GM23338 (cell line): Measurements from ENCODE around the gene INPP5A. TPM values are rescaled to one million over a fixed set of nuclear protein-coding genes. Genes with fewer than 3 reads are reported as not detected.
"Not testable (repeated sequence)": the region's sequence is repeated elsewhere in the genome, so short reads cannot be mapped to it uniquely, and the experiment has no call there.

Source experiments
- ATAC-seq: fragments of 200-7000 bp; cut with Tn5 transposase; 3 replicates; pipeline ENCODE4 v1.9.1; 2020
- DNase-seq: peaks from one replicate; pipeline ENCODE4 v3.0.0-alpha.2; 2015; ENCODE audit warnings: low spot score
- H2AFZ ChIP-seq: fragments of 200-600 bp; sonication (generic); 2 replicates; pipeline ENCODE4 v1.8.0; 2016; ENCODE audit warnings: antibody characterized with exemption, mild to moderate bottlenecking, moderate library complexity
- H3F3A ChIP-seq: fragments of 200-600 bp; sonication (generic); replicated peaks from 2 replicates; pipeline ENCODE4 v1.8.0; 2017; ENCODE audit warnings: antibody characterized with exemption, mixed run types, low read depth
- H3K27ac ChIP-seq: fragments of 200-600 bp; sonication (generic); 2 replicates; pipeline ENCODE4 v1.6.1; 2016; ENCODE audit warnings: low read depth
- H3K27me3 ChIP-seq: fragments of 200-600 bp; sonication (generic); 2 replicates; pipeline ENCODE4 v1.8.0; 2016; ENCODE audit warnings: mild to moderate bottlenecking, mixed run types, moderate library complexity; ENCODE audit not compliant: insufficient read depth
- H3K36me3 ChIP-seq: fragments of 200-600 bp; sonication (generic); 2 replicates; pipeline ENCODE4 v1.8.0; 2016; ENCODE audit warnings: mild to moderate bottlenecking; ENCODE audit not compliant: insufficient read depth
- H3K4me1 ChIP-seq: fragments of 200-600 bp; sonication (generic); 2 replicates; pipeline ENCODE4 v1.8.0; 2016; ENCODE audit warnings: mild to moderate bottlenecking, moderate library complexity; ENCODE audit not compliant: insufficient read depth
- H3K4me2 ChIP-seq: fragments of 200-600 bp; sonication (generic); 2 replicates; pipeline ENCODE4 v1.7.1; 2017; ENCODE audit warnings: mixed run types
- H3K4me3 ChIP-seq: fragments of 200-600 bp; sonication (generic); 2 replicates; pipeline ENCODE4 v1.6.1; 2016; ENCODE audit warnings: mixed run types
- H3K79me2 ChIP-seq: fragments of 200-600 bp; sonication (generic); replicated peaks from 2 replicates; pipeline ENCODE4 v1.8.0; 2017; ENCODE audit warnings: mild to moderate bottlenecking; ENCODE audit not compliant: insufficient read depth
- H3K9me2 ChIP-seq: fragments of 200-600 bp; sonication (generic); 2 replicates; pipeline ENCODE4 v1.8.0; 2017; ENCODE audit not compliant: insufficient read depth
- H4K20me1 ChIP-seq: fragments of 200-600 bp; sonication (generic); replicated peaks from 2 replicates; pipeline ENCODE4 v1.8.0; 2017; ENCODE audit warnings: mild to moderate bottlenecking; ENCODE audit not compliant: insufficient read depth
- H3K27ac Mint-ChIP-seq: 2 replicates; pipeline ENCODE4 v1.8.0; 2020; ENCODE audit warnings: inconsistent platforms, mild to moderate bottlenecking, moderate library complexity, mixed read lengths
- H3K27me3 Mint-ChIP-seq: 3 replicates; pipeline ENCODE4 v1.8.0; 2022; ENCODE audit warnings: low read depth, mild to moderate bottlenecking, moderate library complexity, mixed read lengths, inconsistent platforms; ENCODE audit not compliant: insufficient read depth, poor library complexity
- H3K36me3 Mint-ChIP-seq: 3 replicates; pipeline ENCODE4 v1.8.0; 2021; ENCODE audit warnings: low read depth, mild to moderate bottlenecking, inconsistent platforms, moderate library complexity, mixed read lengths
- H3K4me1 Mint-ChIP-seq: 3 replicates; pipeline ENCODE4 v1.8.0; 2020; ENCODE audit warnings: mild to moderate bottlenecking, inconsistent platforms, mixed read lengths
- H3K4me3 Mint-ChIP-seq: 3 replicates; pipeline ENCODE4 v1.8.0; 2021; ENCODE audit warnings: moderate library complexity, mild to moderate bottlenecking, inconsistent platforms, mixed read lengths
- H3K9me3 Mint-ChIP-seq: 3 replicates; pipeline ENCODE4 v1.8.0; 2020; ENCODE audit warnings: moderate library complexity, mild to moderate bottlenecking, inconsistent platforms, mixed read lengths
- CREB1 ChIP-seq: fragments of 250-450 bp; sonication (Bioruptor Pico); IDR thresholded peaks from 2 replicates; pipeline ENCODE4 v1.5.0; 2020; ENCODE audit warnings: low read depth, mild to moderate bottlenecking, moderate library complexity
- EZH2phosphoT487 ChIP-seq: fragments of 200-600 bp; sonication (generic); IDR thresholded peaks from one replicate; pipeline ENCODE4 v1.8.1; 2018; ENCODE audit warnings: antibody characterized with exemption; ENCODE audit not compliant: unreplicated experiment
- JUNB ChIP-seq: IDR thresholded peaks from one replicate; pipeline ENCODE4 v1.6.1; 2016; ENCODE audit warnings: antibody characterized with exemption; ENCODE audit not compliant: unreplicated experiment
- NANOG ChIP-seq: IDR thresholded peaks from 2 replicates; pipeline ENCODE4 v1.6.1; 2016; ENCODE audit warnings: antibody characterized with exemption, borderline replicate concordance
- POLR2AphosphoS5 ChIP-seq: IDR thresholded peaks from 2 replicates; pipeline ENCODE4 v1.6.1; 2016; ENCODE audit warnings: antibody characterized with exemption, low read depth
- ZNF114 ChIP-seq: fragments of 250-450 bp; sonication (Bioruptor Pico); IDR thresholded peaks from 2 replicates; pipeline ENCODE4 v1.5.0; 2020; ENCODE audit warnings: mild to moderate bottlenecking, moderate library complexity
- ZNF331 ChIP-seq: fragments of 250-450 bp; sonication (Bioruptor Pico); IDR thresholded peaks from 2 replicates; pipeline ENCODE4 v1.5.0; 2020; ENCODE audit warnings: low read depth, mild to moderate bottlenecking, moderate library complexity
- polyA plus RNA-seq: library from polyadenylated mRNA; unstranded; fragments of >200 nt; fragmentation: Nextera tagmentation; extraction: Ambion mirVana; gene quantifications from 2 replicates; pipeline ENCODE4 v1.2.1, GENCODE V29; 2016
- total RNA-seq: library from RNA; depleted of rRNA; stranded (reverse); fragments of >200 nt; shearing (Covaris generic); gene quantifications from 2 replicates; pipeline ENCODE4 v1.2.3, GENCODE V29; 2014
- TF ChIP-seq, protein P1 (sequence below): IDR thresholded peaks from one replicate; pipeline ENCODE4 v1.6.1; 2018; ENCODE audit warnings: antibody characterized with exemption; ENCODE audit not compliant: unreplicated experiment

Gene INPP5A
- total and polyA plus RNA-seq, 2 experiments from 2014 or later, result 5.9 to 40.6 TPM

DNA sequence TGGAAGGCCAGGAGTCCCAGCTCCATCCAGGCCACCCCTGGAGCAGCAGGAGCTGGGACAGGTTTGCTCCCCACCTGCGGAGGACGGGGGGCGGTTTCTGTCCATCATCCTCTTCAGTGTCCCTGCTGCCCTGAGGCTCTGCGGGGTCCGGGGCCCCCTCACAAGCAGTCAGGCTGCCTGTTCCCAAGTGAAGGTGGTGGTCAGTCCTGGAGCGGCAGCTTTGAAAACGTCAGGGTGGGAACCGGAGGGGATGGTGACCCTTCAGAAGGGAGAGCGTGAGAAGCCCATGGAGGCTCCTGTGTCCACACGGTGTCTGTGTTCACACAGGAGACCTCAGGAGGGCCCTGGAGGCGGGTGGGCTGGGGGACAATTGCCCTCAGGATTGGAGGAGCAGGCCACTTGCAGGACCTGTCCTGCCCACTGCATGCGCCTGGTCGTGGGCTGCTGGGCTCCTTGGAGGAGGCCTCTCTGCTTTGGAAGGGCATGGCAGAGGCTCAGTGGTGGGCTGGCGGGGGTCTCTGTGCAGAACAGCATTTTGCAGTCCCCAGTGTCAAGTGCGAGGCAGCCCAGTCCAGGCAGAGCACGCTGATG is 49.3 kb upstream of the INPP5A start (continued):
- no peak for TF ChIP-seq ZNF331 (CRISPR knock-in tag)
- TF ChIP-seq, protein P1, sequence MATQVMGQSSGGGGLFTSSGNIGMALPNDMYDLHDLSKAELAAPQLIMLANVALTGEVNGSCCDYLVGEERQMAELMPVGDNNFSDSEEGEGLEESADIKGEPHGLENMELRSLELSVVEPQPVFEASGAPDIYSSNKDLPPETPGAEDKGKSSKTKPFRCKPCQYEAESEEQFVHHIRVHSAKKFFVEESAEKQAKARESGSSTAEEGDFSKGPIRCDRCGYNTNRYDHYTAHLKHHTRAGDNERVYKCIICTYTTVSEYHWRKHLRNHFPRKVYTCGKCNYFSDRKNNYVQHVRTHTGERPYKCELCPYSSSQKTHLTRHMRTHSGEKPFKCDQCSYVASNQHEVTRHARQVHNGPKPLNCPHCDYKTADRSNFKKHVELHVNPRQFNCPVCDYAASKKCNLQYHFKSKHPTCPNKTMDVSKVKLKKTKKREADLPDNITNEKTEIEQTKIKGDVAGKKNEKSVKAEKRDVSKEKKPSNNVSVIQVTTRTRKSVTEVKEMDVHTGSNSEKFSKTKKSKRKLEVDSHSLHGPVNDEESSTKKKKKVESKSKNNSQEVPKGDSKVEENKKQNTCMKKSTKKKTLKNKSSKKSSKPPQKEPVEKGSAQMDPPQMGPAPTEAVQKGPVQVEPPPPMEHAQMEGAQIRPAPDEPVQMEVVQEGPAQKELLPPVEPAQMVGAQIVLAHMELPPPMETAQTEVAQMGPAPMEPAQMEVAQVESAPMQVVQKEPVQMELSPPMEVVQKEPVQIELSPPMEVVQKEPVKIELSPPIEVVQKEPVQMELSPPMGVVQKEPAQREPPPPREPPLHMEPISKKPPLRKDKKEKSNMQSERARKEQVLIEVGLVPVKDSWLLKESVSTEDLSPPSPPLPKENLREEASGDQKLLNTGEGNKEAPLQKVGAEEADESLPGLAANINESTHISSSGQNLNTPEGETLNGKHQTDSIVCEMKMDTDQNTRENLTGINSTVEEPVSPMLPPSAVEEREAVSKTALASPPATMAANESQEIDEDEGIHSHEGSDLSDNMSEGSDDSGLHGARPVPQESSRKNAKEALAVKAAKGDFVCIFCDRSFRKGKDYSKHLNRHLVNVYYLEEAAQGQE, result no peak

DNA sequence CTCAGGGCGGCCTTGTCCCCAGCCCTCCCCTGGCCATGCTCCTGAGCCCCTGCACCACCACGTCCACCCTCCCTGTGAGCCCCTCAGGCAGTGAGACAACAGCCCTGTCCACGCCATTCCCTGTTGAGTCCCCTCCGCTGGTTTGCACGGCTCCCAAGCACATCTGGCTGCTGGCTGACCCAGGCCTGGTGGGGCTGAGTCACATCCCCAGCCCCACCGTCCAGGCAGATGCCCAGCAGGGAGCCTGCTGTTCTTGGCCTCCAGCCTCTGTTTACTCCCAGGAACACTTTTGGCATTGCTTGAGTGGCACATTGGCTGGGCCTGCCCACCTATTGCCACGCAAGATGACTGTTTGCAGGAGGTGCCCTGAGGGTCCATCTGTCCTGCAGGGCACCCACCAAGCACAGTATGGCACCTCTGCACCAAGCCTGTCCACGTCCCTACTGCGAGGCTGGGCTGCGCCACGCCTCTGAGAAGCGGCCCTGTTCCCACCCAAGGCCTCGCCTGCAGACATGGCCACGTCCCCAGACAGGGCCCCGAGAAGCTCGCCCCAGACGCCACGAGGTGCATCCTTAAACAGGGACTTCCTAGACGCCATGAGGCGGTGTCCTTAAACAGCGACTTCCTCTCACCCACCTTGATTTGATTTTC is 48.4 kb upstream of the INPP5A start:
- Histone ChIP-seq H3K36me3 (no peaks in the 10 kb centered on the region), H3K27me3 (no peaks in the 10 kb centered on the region), H3K4me3 (no peak overlapping the region), H3F3A (no peaks in the 10 kb centered on the region), H4K20me1 (no peaks in the 10 kb centered on the region), H3K27ac (no peak overlapping the region), H2AFZ (no peak overlapping the region), H3K79me2 (no peaks in the 10 kb centered on the region), H3K4me1 (no peaks in the 10 kb centered on the region), H3K4me2 (no peak overlapping the region), H3K9me2 (no peaks in the 10 kb centered on the region)
- Mint-ChIP-seq H3K9me3 (peaks cover 14% of the 10 kb centered on the region), H3K27ac (no peak overlapping the region), H3K36me3 (no peaks in the 10 kb centered on the region; the same call in 2 of the 3 replicates), H3K27me3 (peaks cover 7% of the 10 kb centered on the region), H3K4me1 (no peaks in the 10 kb centered on the region; the same call in 2 of the 3 replicates), H3K4me3 (no peak overlapping the region)
- ATAC-seq (no peak), DNase-seq (no peak)
- TF ChIP-seq NANOG (no peak), ZNF114 (no peak)

DNA sequence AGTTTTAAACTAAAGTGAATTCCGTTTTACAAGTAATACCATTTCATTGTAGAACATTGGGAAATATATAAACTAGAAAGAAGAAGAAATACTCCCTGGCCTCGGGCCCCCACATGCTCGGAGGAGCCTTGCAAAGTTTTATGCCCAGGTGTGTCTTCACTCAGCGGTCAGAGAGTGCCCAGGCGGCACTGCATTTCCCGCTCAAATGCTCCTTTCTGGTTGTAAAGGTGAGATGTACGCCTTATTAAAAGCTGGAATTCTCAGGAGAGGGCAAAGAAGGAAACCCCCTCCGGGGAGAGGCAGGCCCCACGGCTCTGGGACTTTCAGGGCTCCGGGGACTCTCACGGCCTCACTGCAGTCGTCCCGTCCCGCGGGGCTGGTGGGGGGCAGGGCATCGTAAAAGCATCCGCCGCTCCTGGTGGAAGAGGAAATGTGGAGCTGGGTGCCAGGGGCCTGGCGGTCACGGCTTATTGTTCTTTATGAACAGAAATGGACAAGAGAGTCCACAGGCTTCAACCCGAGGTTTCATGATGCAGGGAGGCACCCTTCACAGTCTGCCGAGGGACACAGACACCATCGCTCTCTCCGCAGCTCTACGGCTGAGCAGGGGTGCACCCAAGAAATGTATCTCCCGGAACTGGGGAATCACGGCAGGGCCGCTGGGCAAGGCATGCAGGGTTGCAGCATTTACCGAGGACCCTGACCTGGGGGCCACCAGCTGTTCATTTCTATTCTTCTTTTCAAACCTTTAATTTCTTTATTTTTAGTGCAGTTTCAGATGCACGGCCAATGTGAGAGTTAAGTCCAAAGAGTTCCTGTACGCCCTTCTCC is 47.7 kb upstream of the INPP5A start:
- Mint-ChIP-seq H3K27ac (no peak overlapping the region), H3K27me3 (peaks cover 7% of the 10 kb centered on the region), H3K36me3 (no peaks in the 10 kb centered on the region; the same call in 2 of the 3 replicates), H3K4me3 (no peak overlapping the region), H3K9me3 (peaks cover 14% of the 10 kb centered on the region), H3K4me1 (no peaks in the 10 kb centered on the region; the same call in 2 of the 3 replicates)
- Histone ChIP-seq H2AFZ (no peak overlapping the region), H3K4me3 (no peak overlapping the region), H3K27me3 (no peaks in the 10 kb centered on the region), H4K20me1 (no peaks in the 10 kb centered on the region), H3K79me2 (no peaks in the 10 kb centered on the region), H3K36me3 (no peaks in the 10 kb centered on the region), H3K4me2 (no peak overlapping the region), H3F3A (no peaks in the 10 kb centered on the region), H3K27ac (no peak overlapping the region), H3K9me2 (no peaks in the 10 kb centered on the region), H3K4me1 (no peaks in the 10 kb centered on the region)
- TF ChIP-seq EZH2phosphoT487 (no peak), POLR2AphosphoS5 (no peak), JUNB (no peak), CREB1 (CRISPR knock-in tag) (no peak)
- DNase-seq (no peak), ATAC-seq (no peak)

DNA sequence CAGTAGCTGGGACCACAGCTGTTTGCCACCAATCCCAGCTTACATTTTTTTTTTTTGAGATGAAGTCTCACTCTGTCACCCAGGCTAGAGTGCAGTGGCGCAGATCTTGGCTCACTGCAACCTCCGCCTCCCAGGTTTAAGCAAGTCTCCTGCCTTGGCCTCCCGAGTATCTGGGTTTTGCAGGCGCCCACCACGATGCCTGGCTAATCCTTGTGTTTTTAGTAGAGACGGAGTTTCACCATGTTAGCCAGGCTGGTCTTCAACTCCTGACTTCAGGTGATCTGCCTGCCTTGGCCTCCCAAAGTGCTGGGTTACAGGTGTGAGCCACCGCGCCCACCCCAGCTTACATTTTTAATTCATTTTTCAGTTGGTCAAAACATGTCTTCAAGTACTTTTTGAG is 46.1 kb upstream of the INPP5A start:
- H3K27me3 ChIP-seq, H3K4me3 ChIP-seq, H4K20me1 ChIP-seq, H3K4me3 Mint-ChIP-seq, H3K79me2 ChIP-seq, H3F3A ChIP-seq, H3K36me3 Mint-ChIP-seq, H3K36me3 ChIP-seq, H2AFZ ChIP-seq, ATAC-seq, H3K27me3 Mint-ChIP-seq, DNase-seq, H3K27ac ChIP-seq, H3K9me2 ChIP-seq, H3K27ac Mint-ChIP-seq, H3K4me1 ChIP-seq, H3K4me1 Mint-ChIP-seq, H3K4me2 ChIP-seq: not testable (repeated sequence)
- H3K9me3 Mint-ChIP-seq, result peaks cover 14% of the 10 kb centered on the region
